BLaER1 (cell line): ENCODE measurements around the gene ZC3H18.

Source experiments
- H3K27ac ChIP-seq: shearing (Covaris generic); formaldehyde crosslinking; 2 replicates; pipeline ENCODE4 v1.8.1; 2022
- H3K27me3 ChIP-seq: shearing (Covaris generic); formaldehyde crosslinking; 2 replicates; pipeline ENCODE4 v1.8.1; 2022
- H3K36me3 ChIP-seq: shearing (Covaris generic); formaldehyde crosslinking; 2 replicates; pipeline ENCODE4 v1.8.1; 2022
- H3K4me1 ChIP-seq: shearing (Covaris generic); formaldehyde crosslinking; 2 replicates; pipeline ENCODE4 v1.8.1; 2022
- H3K4me2 ChIP-seq: shearing (Covaris generic); formaldehyde crosslinking; 2 replicates; pipeline ENCODE4 v1.8.1; 2022
- H3K4me3 ChIP-seq: shearing (Covaris generic); formaldehyde crosslinking; 2 replicates; pipeline ENCODE4 v1.8.1; 2022
- H3K9ac ChIP-seq: shearing (Covaris generic); formaldehyde crosslinking; 2 replicates; pipeline ENCODE4 v1.8.1; 2022
- H3K9me3 ChIP-seq: shearing (Covaris generic); formaldehyde crosslinking; 2 replicates; pipeline ENCODE4 v1.8.1; 2022
- H4K20me1 ChIP-seq: shearing (Covaris generic); formaldehyde crosslinking; 2 replicates; pipeline ENCODE4 v1.8.1; 2022
- Cebpa-rat ChIP-seq: shearing (Covaris generic); IDR thresholded peaks from 2 replicates; pipeline ENCODE4 v1.8.1; 2022

Gene ZC3H18

GRCh38 chr16:88560714-88561484 lies 9.3 kb upstream of the ZC3H18 start:
- Histone ChIP-seq H3K27me3 (no peaks in the 10 kb centered on the region), H3K4me1 (peaks cover 66% of the 10 kb centered on the region), H3K4me2 (no peak overlapping the region), H3K36me3 (no peaks in the 10 kb centered on the region), H3K9ac (no peak overlapping the region), H3K27ac (no peak overlapping the region), H4K20me1 (no peaks in the 10 kb centered on the region), H3K4me3 (no peak overlapping the region), H3K9me3 (peaks cover 4% of the 10 kb centered on the region; the same call in 1 of the 2 replicates)
- TF ChIP-seq Cebpa-rat = no peak

- Histone ChIP-seq H3K27ac (no peak overlapping the region), H4K20me1 (no peaks in the 10 kb centered on the region), H3K4me1 (peaks cover 66% of the 10 kb centered on the region), H3K9ac (no peak overlapping the region; the same call in 1 of the 2 replicates), H3K4me3 (no peak overlapping the region), H3K4me2 (peak overlapping the region; percentile 55), H3K36me3 (no peaks in the 10 kb centered on the region), H3K27me3 (no peaks in the 10 kb centered on the region), H3K9me3 (peaks cover under 1% of the 10 kb centered on the region; the same call in 1 of the 2 replicates)
- TF ChIP-seq Cebpa-rat = no peak
Measured at GRCh38 chr16:88561485-88562359, 8.5 kb upstream of the ZC3H18 start.

GRCh38 chr16:88566158-88566557 lies 4.0 kb upstream of the ZC3H18 start:
- H4K20me1 ChIP-seq = peaks cover 9% of the 10 kb centered on the region
- H3K9me3 ChIP-seq = no peaks in the 10 kb centered on the region
- no peaks in the 10 kb centered on the region for H3K36me3 ChIP-seq
- no peak overlapping the region; the same call in 1 of the 2 replicates for H3K9ac ChIP-seq
- peak overlapping the region; percentile 57 for H3K4me2 ChIP-seq
- H3K27me3 ChIP-seq = no peaks in the 10 kb centered on the region
- peaks cover 63% of the 10 kb centered on the region for H3K4me1 ChIP-seq
- no peak for TF ChIP-seq Cebpa-rat
- no peak overlapping the region for H3K4me3 ChIP-seq
- H3K27ac ChIP-seq = no peak overlapping the region

- H3K36me3 ChIP-seq = peaks cover 26% of the 10 kb centered on the region
- no peaks in the 10 kb centered on the region for H3K9me3 ChIP-seq
- peak overlapping the region; percentile 96 for H3K4me2 ChIP-seq
- H3K27ac ChIP-seq = peak overlapping the region; percentile 90
- H4K20me1 ChIP-seq = peaks cover 37% of the 10 kb centered on the region
- TF ChIP-seq Cebpa-rat = no peak
- H3K9ac ChIP-seq = peak overlapping the region; percentile 82
- peak overlapping the region; percentile 99 for H3K4me3 ChIP-seq
- H3K4me1 ChIP-seq = peaks cover 66% of the 10 kb centered on the region
- H3K27me3 ChIP-seq = no peaks in the 10 kb centered on the region
Measured at GRCh38 chr16:88568710-88569613, 1.2 kb upstream of the ZC3H18 start.

- peaks cover 66% of the 10 kb centered on the region for H3K4me1 ChIP-seq
- H3K36me3 ChIP-seq = peaks cover 31% of the 10 kb centered on the region
- H4K20me1 ChIP-seq = peaks cover 43% of the 10 kb centered on the region
- TF ChIP-seq Cebpa-rat = no peak
- H3K27ac ChIP-seq = peak overlapping the region; percentile 90
- H3K4me2 ChIP-seq = peak overlapping the region; percentile 96
- no peaks in the 10 kb centered on the region for H3K27me3 ChIP-seq
- peak overlapping the region; percentile 99 for H3K4me3 ChIP-seq
- no peaks in the 10 kb centered on the region for H3K9me3 ChIP-seq
- peak overlapping the region; percentile 82 for H3K9ac ChIP-seq
Measured at GRCh38 chr16:88569614-88569984, 604 bp upstream of the ZC3H18 start.

GRCh38 chr16:88570691-88571092 lies 489 bp downstream of the ZC3H18 start:
- Histone ChIP-seq H3K4me2 (peak overlapping the region; percentile 95), H3K4me3 (peak overlapping the region; percentile 99), H3K27ac (peak overlapping the region; percentile 94), H3K9ac (peak overlapping the region; percentile 98), H4K20me1 (peaks cover 54% of the 10 kb centered on the region), H3K36me3 (peaks cover 38% of the 10 kb centered on the region), H3K27me3 (no peaks in the 10 kb centered on the region), H3K9me3 (no peaks in the 10 kb centered on the region), H3K4me1 (peaks cover 59% of the 10 kb centered on the region)
- TF ChIP-seq Cebpa-rat = no peak

- no peak overlapping the region for H3K9ac ChIP-seq
- H3K4me1 ChIP-seq = peaks cover 17% of the 10 kb centered on the region
- peaks cover 84% of the 10 kb centered on the region for H3K36me3 ChIP-seq
- no peak overlapping the region for H3K4me2 ChIP-seq
- no peaks in the 10 kb centered on the region for H3K9me3 ChIP-seq
- H3K4me3 ChIP-seq = no peak overlapping the region
- no peak overlapping the region for H3K27ac ChIP-seq
- peaks cover 100% of the 10 kb centered on the region for H4K20me1 ChIP-seq
- H3K27me3 ChIP-seq = no peaks in the 10 kb centered on the region
- TF ChIP-seq Cebpa-rat = no peak
Measured at GRCh38 chr16:88575251-88575650, 5.0 kb downstream of the ZC3H18 start.

- Histone ChIP-seq H3K4me2 (no peak overlapping the region), H3K27me3 (no peaks in the 10 kb centered on the region), H3K4me1 (peaks cover 13% of the 10 kb centered on the region), H3K27ac (no peak overlapping the region), H3K9me3 (no peaks in the 10 kb centered on the region), H3K36me3 (peaks cover 94% of the 10 kb centered on the region), H4K20me1 (peaks cover 100% of the 10 kb centered on the region), H3K9ac (no peak overlapping the region), H3K4me3 (no peak overlapping the region)
- no peak for TF ChIP-seq Cebpa-rat
Measured at GRCh38 chr16:88576307-88576706, 6.1 kb downstream of the ZC3H18 start.

GRCh38 chr16:88577166-88577565 lies 7.0 kb downstream of the ZC3H18 start:
- H3K9ac ChIP-seq = no peak overlapping the region
- H3K4me3 ChIP-seq = no peak overlapping the region
- no peak for TF ChIP-seq Cebpa-rat
- H3K4me1 ChIP-seq = peaks cover 4% of the 10 kb centered on the region
- no peaks in the 10 kb centered on the region for H3K9me3 ChIP-seq
- H3K27me3 ChIP-seq = no peaks in the 10 kb centered on the region
- no peak overlapping the region for H3K4me2 ChIP-seq
- H4K20me1 ChIP-seq = peaks cover 100% of the 10 kb centered on the region
- H3K36me3 ChIP-seq = peaks cover 95% of the 10 kb centered on the region
- H3K27ac ChIP-seq = no peak overlapping the region
